ENCODE data around the gene TMEM14B. TPM values are rescaled to one million over a fixed set of nuclear protein-coding genes. Genes with fewer than 3 reads are reported as not detected.
"Not testable (repeated sequence)": the region's sequence is repeated elsewhere in the genome, so short reads cannot be mapped to it uniquely, and the experiment has no call there.

Gene TMEM14B
- total and polyA plus RNA-seq, 2 experiments from 2014 or later, result 75.9 to 158 TPM

DNA sequence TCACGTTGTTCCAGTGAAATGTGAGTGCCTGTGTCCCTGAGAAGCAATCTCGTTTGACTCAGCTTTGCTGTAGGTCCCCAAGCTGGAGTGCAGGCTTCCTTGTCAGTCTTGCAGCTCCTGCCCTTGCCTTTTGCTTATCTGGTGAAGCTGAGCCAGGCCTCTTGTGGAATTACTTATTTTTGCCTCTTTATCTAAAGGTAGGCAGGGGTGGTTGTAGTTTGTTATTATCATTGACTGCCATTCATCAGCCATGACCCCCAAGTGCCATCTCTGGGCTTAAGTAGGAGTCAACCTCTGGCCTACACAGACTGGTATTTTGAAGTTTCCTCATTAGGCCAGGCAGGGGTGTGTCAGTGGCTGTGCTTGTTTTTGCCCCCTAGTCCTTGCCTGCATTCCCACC, 2.1 kb downstream of the TMEM14B start:
- H3K36me3 ChIP-seq (ENCODE audit: low read depth), result no peaks in the 10 kb centered on the region
- H3K79me2 ChIP-seq (ENCODE audit: insufficient read depth), result peaks cover 71% of the 10 kb centered on the region
- H3K4me3 ChIP-seq, result no peak overlapping the region
- in situ Hi-C loops (cut with MboI), result no loop called here
- DNase-seq, result no peak
- H3K27ac ChIP-seq, result no peak overlapping the region
- 47 to 63% methylated on average over 2 of the region's 2 CpGs for WGBS, 2 experiments (ENCODE audit: low coverage in 1 of 2, low lambda C conversion rate in 2 of 2, missing lambda C conversion rate in 2 of 2)
- H3F3A ChIP-seq (ENCODE audit: insufficient read depth), result peaks cover 13% of the 10 kb centered on the region; the same call in 1 of the 2 replicates
- no peak overlapping the region for H2AFZ ChIP-seq
- H3K4me2 ChIP-seq (ENCODE audit: unreplicated experiment), result no peak overlapping the region
- no peaks in the 10 kb centered on the region for H3K9me3 ChIP-seq (ENCODE audit: low read depth)
- TF ChIP-seq EZH2 (IDR thresholded peaks at IDR 0.05; ENCODE audit: insufficient read depth, poor library complexity, severe bottlenecking) (no peak), EZH2phosphoT487 (IDR thresholded peaks at IDR 0.05; ENCODE audit: insufficient read depth, low read depth) (no peak)
- H3K9ac ChIP-seq, result no peak overlapping the region
- H4K20me1 ChIP-seq (ENCODE audit: insufficient read depth), result no peaks in the 10 kb centered on the region; the same call in 1 of the 2 replicates
- peaks cover 14% of the 10 kb centered on the region; the same call in 1 of the 2 replicates for H3K4me1 ChIP-seq (ENCODE audit: insufficient read depth)
- H3K9me2 ChIP-seq (ENCODE audit: insufficient read depth), result no peaks in the 10 kb centered on the region
- H3K27me3 ChIP-seq (replicated peaks; ENCODE audit: insufficient read depth), result no peaks in the 10 kb centered on the region

DNA sequence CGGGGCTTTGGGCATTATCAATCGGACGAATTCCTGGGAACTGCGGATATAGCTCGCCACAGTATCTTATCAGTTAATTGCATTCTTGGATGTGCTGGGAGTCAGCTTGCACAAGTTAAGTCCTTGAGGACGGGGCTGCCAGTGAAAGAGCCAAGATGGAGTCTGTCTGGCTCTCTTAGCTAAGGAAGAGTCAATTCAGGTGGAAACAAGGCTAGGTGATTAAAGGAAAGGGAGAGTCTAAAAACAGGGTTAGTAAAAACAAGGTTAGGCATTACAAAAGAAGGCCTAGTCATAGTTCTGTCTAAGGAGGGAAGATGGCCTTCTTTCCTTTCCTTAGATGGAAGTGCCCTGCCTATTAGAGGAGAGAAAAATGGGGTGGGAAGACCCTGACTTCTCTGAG, 3.0 kb downstream of the TMEM14B start:
- H3K79me2 ChIP-seq (ENCODE audit: insufficient read depth), result peaks cover 79% of the 10 kb centered on the region
- H3K36me3 ChIP-seq (ENCODE audit: low read depth); H3K27me3 ChIP-seq (replicated peaks; ENCODE audit: insufficient read depth); H3K9me3 ChIP-seq (ENCODE audit: low read depth); H3K9ac ChIP-seq; H2AFZ ChIP-seq; H3F3A ChIP-seq (ENCODE audit: insufficient read depth); H4K20me1 ChIP-seq (ENCODE audit: insufficient read depth); DNase-seq; H3K4me3 ChIP-seq; H3K4me2 ChIP-seq (ENCODE audit: unreplicated experiment); H3K9me2 ChIP-seq (ENCODE audit: insufficient read depth); H3K27ac ChIP-seq; in situ Hi-C loops (cut with MboI): not testable (repeated sequence)
- H3K4me1 ChIP-seq (ENCODE audit: insufficient read depth), result peaks cover 14% of the 10 kb centered on the region; the same call in 1 of the 2 replicates
- WGBS, 2 experiments (ENCODE audit: low coverage in 1 of 2, low lambda C conversion rate in 2 of 2, missing lambda C conversion rate in 2 of 2), result 89 to 92% methylated on average over 6 of the region's 6 CpGs

DNA sequence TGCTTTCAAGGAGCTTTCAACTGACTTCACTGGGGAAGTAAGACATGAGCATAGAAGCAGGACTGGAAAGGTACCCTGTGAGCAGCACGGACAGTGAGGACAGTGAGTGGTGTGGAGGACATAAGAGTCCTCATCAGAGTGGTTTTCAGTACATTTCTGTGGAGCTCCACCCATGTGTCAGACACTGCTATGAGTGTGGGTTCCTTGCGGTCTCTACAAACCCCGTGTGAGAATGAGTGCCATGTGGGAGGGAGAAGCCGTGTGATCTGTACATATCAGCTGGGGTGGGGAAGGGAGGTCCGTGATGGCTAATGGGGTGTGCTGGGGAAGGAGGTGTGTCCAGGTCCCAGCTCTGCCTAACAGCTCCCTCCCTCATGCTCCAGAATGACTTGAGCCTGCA, 4.2 kb downstream of the TMEM14B start:
- H3K27ac ChIP-seq; H3K4me3 ChIP-seq; H3K9me3 ChIP-seq (ENCODE audit: low read depth); H3K9ac ChIP-seq; H3F3A ChIP-seq (ENCODE audit: insufficient read depth); H4K20me1 ChIP-seq (ENCODE audit: insufficient read depth); in situ Hi-C loops (cut with MboI); H3K36me3 ChIP-seq (ENCODE audit: low read depth); H3K9me2 ChIP-seq (ENCODE audit: insufficient read depth); H3K27me3 ChIP-seq (replicated peaks; ENCODE audit: insufficient read depth); H3K4me2 ChIP-seq (ENCODE audit: unreplicated experiment); DNase-seq; H2AFZ ChIP-seq: not testable (repeated sequence)
- H3K4me1 ChIP-seq (ENCODE audit: insufficient read depth), result peaks cover 14% of the 10 kb centered on the region; the same call in 1 of the 2 replicates
- peaks cover 89% of the 10 kb centered on the region for H3K79me2 ChIP-seq (ENCODE audit: insufficient read depth)
- WGBS, 2 experiments (ENCODE audit: low coverage in 1 of 2, low lambda C conversion rate in 2 of 2, missing lambda C conversion rate in 2 of 2), result 96 to 98% methylated on average over 5 of the region's 5 CpGs

DNA sequence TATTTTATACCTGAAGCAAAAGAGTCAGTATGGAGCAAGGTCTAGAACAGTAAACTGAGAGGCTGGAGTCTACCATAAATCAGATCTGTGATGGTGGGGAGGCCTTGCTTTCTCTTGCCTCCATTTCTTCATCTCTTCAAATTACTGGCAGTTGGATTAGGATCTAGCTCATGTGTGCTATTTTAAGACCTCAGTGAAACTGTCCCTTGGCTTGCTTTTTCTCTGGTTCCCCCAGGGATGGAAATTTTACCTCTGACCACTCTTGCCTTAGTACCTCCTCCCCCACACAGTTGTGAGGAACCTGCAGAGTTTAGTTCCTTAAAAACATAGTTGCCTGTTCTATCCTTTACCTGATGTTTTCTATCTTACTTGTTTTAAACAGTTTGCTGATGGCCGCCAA, 8.5 kb downstream of the TMEM14B start:
- H3K4me1 ChIP-seq (ENCODE audit: insufficient read depth), result peaks cover 17% of the 10 kb centered on the region
- WGBS, 2 experiments (ENCODE audit: low coverage in 1 of 2, low lambda C conversion rate in 2 of 2, missing lambda C conversion rate in 2 of 2), result 85 to 88% methylated on average over 1 of the region's 1 CpG
- no peak overlapping the region for H3K9ac ChIP-seq
- H4K20me1 ChIP-seq (ENCODE audit: insufficient read depth), result no peaks in the 10 kb centered on the region
- no peak for TF ChIP-seq EZH2phosphoT487 (IDR thresholded peaks at IDR 0.05; ENCODE audit: insufficient read depth, low read depth)
- TF ChIP-seq EZH2 (IDR thresholded peaks at IDR 0.05; ENCODE audit: insufficient read depth, poor library complexity, severe bottlenecking), result no peak
- H3K9me3 ChIP-seq (ENCODE audit: low read depth), result no peaks in the 10 kb centered on the region
- H3K36me3 ChIP-seq (ENCODE audit: low read depth), result 0 out of 2 replicates have a peak, but pooled peaks cover 11% of the 10 kb centered on the region
- DNase-seq, result no peak
- H3K4me3 ChIP-seq, result no peak overlapping the region
- no peak overlapping the region for H3K4me2 ChIP-seq (ENCODE audit: unreplicated experiment)
- peaks cover 55% of the 10 kb centered on the region for H3K79me2 ChIP-seq (ENCODE audit: insufficient read depth)
- peaks cover 31% of the 10 kb centered on the region for H3F3A ChIP-seq (ENCODE audit: insufficient read depth)
- H3K27me3 ChIP-seq (replicated peaks; ENCODE audit: insufficient read depth), result no peaks in the 10 kb centered on the region
- H3K27ac ChIP-seq, result no peak overlapping the region
- H3K9me2 ChIP-seq (ENCODE audit: insufficient read depth), result no peaks in the 10 kb centered on the region
- in situ Hi-C loops (cut with MboI), result no loop called here
- no peak overlapping the region for H2AFZ ChIP-seq

DNA sequence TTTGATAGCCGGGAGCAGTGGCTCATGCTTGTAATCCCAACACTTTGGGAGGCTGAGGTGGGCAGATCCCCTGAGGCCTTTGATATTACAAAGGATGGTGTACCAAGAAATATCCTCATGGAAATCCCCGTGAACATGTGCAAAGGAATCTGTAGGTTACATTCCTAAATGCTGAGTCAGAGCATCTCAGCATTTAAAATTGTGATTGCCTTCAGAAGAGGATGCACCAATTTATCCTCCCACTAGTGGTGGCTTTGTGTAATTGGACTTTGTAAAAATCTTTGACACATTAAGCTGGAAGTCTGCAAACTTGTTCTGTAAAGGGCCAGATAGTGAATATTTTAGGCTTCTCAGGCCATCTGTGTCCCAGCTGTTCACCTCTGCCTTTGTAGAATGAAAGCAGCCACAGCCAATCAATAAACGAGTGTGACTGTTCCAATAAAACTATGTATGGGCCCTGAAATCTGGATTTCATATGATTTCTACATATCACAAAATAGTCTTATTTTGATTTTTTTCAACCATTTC, 11.8 kb downstream of the TMEM14B start:
- 11 to 30% methylated on average over 3 of the region's 3 CpGs for WGBS, 2 experiments (ENCODE audit: low coverage in 1 of 2, low lambda C conversion rate in 2 of 2, missing lambda C conversion rate in 2 of 2)

More for the DNA sequence above, 11.8 kb downstream of the TMEM14B start:
- H3F3A ChIP-seq (ENCODE audit: insufficient read depth), result peaks cover 37% of the 10 kb centered on the region
- H2AFZ ChIP-seq, result no peak overlapping the region
- DNase-seq, result peak; percentile 87
- no peaks in the 10 kb centered on the region for H3K9me2 ChIP-seq (ENCODE audit: insufficient read depth)
- H3K4me2 ChIP-seq (ENCODE audit: unreplicated experiment), result no peak overlapping the region
- in situ Hi-C loops (cut with MboI), result no loop called here
- no peaks in the 10 kb centered on the region for H3K9me3 ChIP-seq (ENCODE audit: low read depth)
- H3K36me3 ChIP-seq (ENCODE audit: low read depth), result 0 out of 2 replicates have a peak, but pooled peaks cover 11% of the 10 kb centered on the region
- peak overlapping the region; percentile 8; the same call in 1 of the 2 replicates for H3K9ac ChIP-seq
- H3K27me3 ChIP-seq (replicated peaks; ENCODE audit: insufficient read depth), result no peaks in the 10 kb centered on the region
- no peak overlapping the region for H3K4me3 ChIP-seq
- peak overlapping the region; percentile 58 for H3K27ac ChIP-seq
- no peaks in the 10 kb centered on the region for H4K20me1 ChIP-seq (ENCODE audit: insufficient read depth)
- H3K4me1 ChIP-seq (ENCODE audit: insufficient read depth), result peaks cover 17% of the 10 kb centered on the region
- H3K79me2 ChIP-seq (ENCODE audit: insufficient read depth), result peaks cover 35% of the 10 kb centered on the region
- TF ChIP-seq EZH2 (IDR thresholded peaks at IDR 0.05; ENCODE audit: insufficient read depth, poor library complexity, severe bottlenecking), result no peak
- no peak for TF ChIP-seq EZH2phosphoT487 (IDR thresholded peaks at IDR 0.05; ENCODE audit: insufficient read depth, low read depth)
